NCI-H187 treated with DMSO at 0.1 percent for 48 hours (cell line): ENCODE results near the gene CLDN1.

ENCODE experiments used
- DNase-seq: peaks from one replicate; lab custom pipeline; 2025; lab: John Stamatoyannopoulos, UW

The CLDN1 gene

GRCh38 chr3:190330936-190331734 lies 8.9 kb upstream of the CLDN1 start:
- no peak for DNase-seq

GRCh38 chr3:190326930-190327329 lies 4.7 kb upstream of the CLDN1 start:
- DNase-seq = no peak

- no peak for DNase-seq
These were observed 4.1 kb upstream of the CLDN1 start for GRCh38 chr3:190326361-190326760.

GRCh38 chr3:190325923-190326322 lies 3.7 kb upstream of the CLDN1 start:
- DNase-seq = peak; percentile 63

- DNase-seq = no peak
These were observed 990 bp upstream of the CLDN1 start for GRCh38 chr3:190323246-190323626.

GRCh38 chr3:190322604-190323245 lies 479 bp upstream of the CLDN1 start:
- no peak for DNase-seq

GRCh38 chr3:190320594-190321362 lies 1.5 kb downstream of the CLDN1 start:
- DNase-seq = no peak

GRCh38 chr3:190319660-190320059 lies 2.6 kb downstream of the CLDN1 start:
- no peak for DNase-seq

- DNase-seq = no peak
These were observed 3.6 kb downstream of the CLDN1 start for GRCh38 chr3:190318666-190319065.

GRCh38 chr3:190314741-190315140 lies 7.5 kb downstream of the CLDN1 start:
- no peak for DNase-seq

- DNase-seq = no peak
These were observed 12.8 kb downstream of the CLDN1 start for GRCh38 chr3:190309414-190309813.

- DNase-seq = no peak
These were observed 14.1 kb downstream of the CLDN1 start for GRCh38 chr3:190308154-190308553.

GRCh38 chr3:190307164-190307545 lies 15.1 kb downstream of the CLDN1 start:
- DNase-seq = no peak

GRCh38 chr3:190306513-190307163 lies 15.6 kb downstream of the CLDN1 start:
- DNase-seq = no peak

- no peak for DNase-seq
These were observed 16.2 kb downstream of the CLDN1 start for GRCh38 chr3:190306026-190306425.

- no peak for DNase-seq
These were observed 16.8 kb downstream of the CLDN1 start for GRCh38 chr3:190305406-190305805.

GRCh38 chr3:190303884-190304283 lies 18.4 kb downstream of the CLDN1 start:
- no peak for DNase-seq

- DNase-seq = no peak
These were observed 19.9 kb downstream of the CLDN1 start for GRCh38 chr3:190302212-190302867.

- DNase-seq = no peak
These were observed 20.7 kb downstream of the CLDN1 start for GRCh38 chr3:190301591-190301990.

GRCh38 chr3:190299969-190300368 lies 22.3 kb downstream of the CLDN1 start:
- no peak for DNase-seq

- no peak for DNase-seq
These were observed 28.2 kb downstream of the CLDN1 start for GRCh38 chr3:190294030-190294429.

- DNase-seq = no peak
These were observed 28.6 kb downstream of the CLDN1 start for GRCh38 chr3:190293621-190294020.
